SK-N-SH (cell line): Measurements from ENCODE around the gene RAB26. TPM values are rescaled to one million over a fixed set of nuclear protein-coding genes. Genes with fewer than 3 reads are reported as not detected.

Experiments
- CTCF ChIA-PET: fragments of 300-600, 350-600 bp; formaldehyde crosslinking; extraction: SDS; loops from one replicate; lab custom pipeline; 2021; lab: Yijun Ruan, JAX
- POLR2A ChIA-PET: fragments of 350-600 bp; sonication (Branson Sonifier 250); formaldehyde crosslinking; extraction: SDS; loops from one replicate; lab custom pipeline; 2020; ENCODE audit warnings: antibody characterized with exemption, inconsistent platforms; lab: Yijun Ruan, JAX
- DNase-seq: peaks from one replicate; pipeline ENCODE4 v3.0.0; 2012
- H2AFZ ChIP-seq: fragments of 200-600 bp; sonication (generic); 2 replicates; pipeline ENCODE4 v1.8.1; 2016; ENCODE audit warnings: antibody characterized with exemption, mild to moderate bottlenecking, low read depth
- H3F3A ChIP-seq: fragments of 200-600 bp; sonication (generic); replicated peaks from 2 replicates; pipeline ENCODE3; 2016; ENCODE audit warnings: antibody characterized with exemption, mild to moderate bottlenecking; ENCODE audit not compliant: insufficient read depth
- H3K27ac ChIP-seq, 2 experiments: fragments of 200-500 bp in 1 of 2; fragments of 200-600 bp in 1 of 2; sonication (Bioruptor generic) in 1 of 2; sonication (generic), shearing (Covaris generic) in 1 of 2; 2 replicates each; pipeline versions ENCODE4 v1.5.1 to v1.6.1; 2014 to 2016; ENCODE audit warnings: low read depth in 2 of 2, inconsistent platforms in 1 of 2, low read length in 1 of 2, mild to moderate bottlenecking in 1 of 2, mixed read lengths in 1 of 2
- H3K27me3 ChIP-seq: fragments of 200-600 bp; sonication (generic), shearing (Covaris generic); 2 replicates; pipeline ENCODE4 v1.6.1; 2016; ENCODE audit warnings: mixed run types; ENCODE audit not compliant: insufficient read depth
- H3K36me3 ChIP-seq, 2 experiments: fragments of 200-500 bp in 1 of 2; fragments of 200-600 bp in 1 of 2; sonication (Bioruptor generic) in 1 of 2; sonication (generic) in 1 of 2; replicated peaks in 1 of 2; 2 replicates each; pipeline versions ENCODE3 to v1.5.1; 2014 to 2016; ENCODE audit warnings: low read length in 1 of 2, mild to moderate bottlenecking in 1 of 2; ENCODE audit not compliant: insufficient read depth in 2 of 2, control insufficient read depth in 1 of 2
- H3K4me1 ChIP-seq, 2 experiments: fragments of 200-500 bp in 1 of 2; fragments of 200-600 bp in 1 of 2; sonication (Bioruptor generic) in 1 of 2; sonication (generic), shearing (Covaris generic) in 1 of 2; 2 replicates each; pipeline versions ENCODE4 v1.5.1 to v1.6.1; 2014 to 2016; ENCODE audit warnings: low read depth in 1 of 2, low read length in 1 of 2, mixed run types in 1 of 2; ENCODE audit not compliant: insufficient read depth in 2 of 2, control insufficient read depth in 1 of 2
- H3K4me2 ChIP-seq: fragments of 200-600 bp; sonication (generic), shearing (Covaris generic); 2 replicates; pipeline ENCODE4 v1.6.1; 2017; ENCODE audit warnings: mixed run types
- H3K4me3 ChIP-seq, 2 experiments: fragments of 200-500 bp in 1 of 2; fragments of 200-600 bp in 1 of 2; sonication (Bioruptor generic) in 1 of 2; sonication (generic), shearing (Covaris generic) in 1 of 2; 2 replicates each; pipeline versions ENCODE4 v1.5.1 to v1.8.1; 2014 to 2016; ENCODE audit warnings: low read depth in 2 of 2, inconsistent platforms in 1 of 2, low read length in 1 of 2, mild to moderate bottlenecking in 1 of 2, mixed read lengths in 1 of 2, moderate library complexity in 1 of 2
- H3K79me2 ChIP-seq: fragments of 200-600 bp; sonication (generic); 2 replicates; pipeline ENCODE4 v1.8.1; 2017; ENCODE audit warnings: mild to moderate bottlenecking; ENCODE audit not compliant: insufficient read depth
- H3K9ac ChIP-seq: fragments of 200-600 bp; sonication (generic); 2 replicates; pipeline ENCODE4 v1.6.1; 2017; ENCODE audit warnings: mixed run types
- H3K9me2 ChIP-seq: fragments of 200-600 bp; sonication (generic); 2 replicates; pipeline ENCODE4 v1.6.1; 2017; ENCODE audit warnings: mixed run types
- H3K9me3 ChIP-seq: fragments of 200-600 bp; sonication (generic); 2 replicates; pipeline ENCODE4 v1.6.1; 2017; ENCODE audit warnings: mixed run types, mild to moderate bottlenecking, moderate library complexity
- H4K20me1 ChIP-seq: fragments of 200-600 bp; sonication (generic); 2 replicates; pipeline ENCODE4 v1.6.1; 2017; ENCODE audit warnings: mild to moderate bottlenecking, mixed run types; ENCODE audit not compliant: insufficient read depth
- CHD2 ChIP-seq: fragments of 150-350 bp; IDR thresholded peaks from 2 replicates; pipeline ENCODE4 v1.6.1; 2018; ENCODE audit warnings: low read length; ENCODE audit not compliant: partially characterized antibody
- FOSL2 ChIP-seq: IDR thresholded peaks from 2 replicates; pipeline ENCODE4 v1.4.0; 2012; ENCODE audit warnings: low read depth, mild to moderate bottlenecking, moderate library complexity, borderline replicate concordance
- FOXJ3 ChIP-seq: sonication (generic); formaldehyde crosslinking; IDR thresholded peaks from 2 replicates; pipeline ENCODE4 v1.5.1; 2020; ENCODE audit warnings: mild to moderate bottlenecking, missing genetic modification reagents
- FOXM1 ChIP-seq: IDR thresholded peaks from 2 replicates; pipeline ENCODE4 v1.4.0; 2012; ENCODE audit warnings: low read depth, mild to moderate bottlenecking
- JUND ChIP-seq: IDR thresholded peaks from 2 replicates; pipeline ENCODE4 v1.4.0; 2012
- NFIC ChIP-seq: IDR thresholded peaks from 2 replicates; pipeline ENCODE4 v1.4.0; 2012; ENCODE audit warnings: borderline replicate concordance
- POLR2AphosphoS5 ChIP-seq: IDR thresholded peaks from 2 replicates; pipeline ENCODE4 v1.6.1; 2012; ENCODE audit warnings: low read depth, low read length
- RAD21 ChIP-seq: IDR thresholded peaks from 2 replicates; pipeline ENCODE4 v1.6.1; 2012; ENCODE audit warnings: mild to moderate bottlenecking, low read length
- RFX5 ChIP-seq: IDR thresholded peaks from 2 replicates; pipeline ENCODE4 v1.6.1; 2012; ENCODE audit warnings: mild to moderate bottlenecking, improper control_type of control experiment, low read length
- RXRA ChIP-seq: IDR thresholded peaks from 2 replicates; pipeline ENCODE4 v1.4.0; 2012; ENCODE audit warnings: low read depth, mild to moderate bottlenecking, borderline replicate concordance
- SIN3A ChIP-seq: IDR thresholded peaks from 2 replicates; pipeline ENCODE4 v1.6.1; 2012; ENCODE audit warnings: low read depth, mild to moderate bottlenecking, low read length, moderate library complexity, borderline replicate concordance
- TAF1 ChIP-seq: IDR thresholded peaks from 2 replicates; pipeline ENCODE4 v1.6.1; 2012; ENCODE audit warnings: low read depth, mild to moderate bottlenecking, low read length, moderate library complexity, borderline replicate concordance
- TCF12 ChIP-seq: IDR thresholded peaks from 2 replicates; pipeline ENCODE4 v1.4.0; 2012
- WGBS: methylation state at CpG from one replicate; pipeline ENCODE4 v1.1.6; 2017; ENCODE audit warnings: low lambda C conversion rate; 5-methylcytosine and 5-hydroxymethylcytosine counted together
- polyA plus RNA-seq, 3 experiments: library from polyadenylated mRNA; depleted of rRNA; stranded (reverse); fragments of >200 nt; gene quantifications; 2 replicates each; pipeline ENCODE4 v1.2.3, GENCODE V29; 2012
- TF ChIP-seq, protein P1 (sequence below): IDR thresholded peaks from 2 replicates; pipeline ENCODE4; 2012
- TF ChIP-seq, protein P2 (sequence below): IDR thresholded peaks from 2 replicates; pipeline ENCODE4 v1.4.0; 2012; ENCODE audit warnings: low read depth, borderline replicate concordance
- TF ChIP-seq, protein P3 (sequence below): fragments of 200-600 bp; sonication (generic); IDR thresholded peaks from 2 replicates; pipeline ENCODE4 v1.6.1; 2017; ENCODE audit warnings: antibody characterized with exemption, mild to moderate bottlenecking, moderate library complexity
- TF ChIP-seq, protein P4 (sequence below): IDR thresholded peaks from 2 replicates; pipeline ENCODE4 v1.4.0; 2012; ENCODE audit warnings: low read depth
- TF ChIP-seq, protein P5 (sequence below): fragments of 150-350 bp; IDR thresholded peaks from 2 replicates; pipeline ENCODE4 v1.6.1; 2016; ENCODE audit warnings: mild to moderate bottlenecking, low read depth, low read length
- TF ChIP-seq, protein P6 (sequence below): IDR thresholded peaks from 2 replicates; pipeline ENCODE4 v1.4.0; 2012; ENCODE audit warnings: low read depth, borderline replicate concordance

The RAB26 gene
- polyA plus RNA-seq, 1 of the 3 experiments (the other 2 are of a cell fraction): 14.3 TPM

DNA sequence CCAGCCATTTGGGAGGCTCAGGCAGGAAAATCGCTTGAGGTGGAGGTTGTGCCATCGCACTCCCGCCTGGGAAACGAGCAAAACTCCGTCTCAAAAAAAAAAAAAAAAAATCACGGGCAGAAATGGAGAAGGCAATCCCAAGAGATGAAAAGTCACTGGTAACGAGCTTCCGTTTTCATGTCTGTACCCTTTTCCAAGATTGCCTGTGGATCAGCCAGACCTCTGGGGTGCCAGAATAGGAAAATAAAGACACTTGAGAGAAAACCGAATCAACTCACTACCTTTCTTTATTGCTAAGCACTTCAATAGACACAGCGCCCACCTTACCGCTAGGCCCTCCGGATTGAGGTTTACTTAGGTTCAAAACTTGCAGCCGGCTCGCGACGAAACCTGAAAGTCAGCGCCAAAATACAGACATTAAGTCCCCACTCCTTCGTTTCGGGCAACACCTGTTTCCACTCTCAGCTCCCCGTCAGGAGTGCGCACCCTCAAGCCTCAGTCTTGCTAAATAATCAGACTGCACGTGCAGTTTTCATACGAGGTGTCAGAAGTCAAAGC lies 6.2 kb downstream of the RAB26 start:
- peak overlapping the region; percentile 96 to 98 for H3K4me3 ChIP-seq
- H3K27me3 ChIP-seq: no peaks in the 10 kb centered on the region
- peaks cover 85% of the 10 kb centered on the region for H4K20me1 ChIP-seq
- ChIA-PET POLR2A (interaction anchor here (0.5 to 1.8 kb wide), 26 partner anchors 8 to 382 kb away, joined by 3 to 18 read pairs (median 5); partner anchors contain the start of genes CASKIN1, FAHD1, HAGH and MRPS34), CTCF (interaction anchor here (0.6 to 6.9 kb wide), 7 partner anchors 12 to 186 kb away, joined by 3 to 55 read pairs (median 3); partner anchors contain the start of genes ABCA3, NTHL1 and TSC2)
- H3F3A ChIP-seq: peaks cover 37% of the 10 kb centered on the region
- TF ChIP-seq SIN3A (no peak), NFIC (no peak), POLR2AphosphoS5 (no peak), TCF12 (no peak), TAF1 (no peak), FOSL2 (no peak), RAD21 (no peak), FOXJ3 (CRISPR knock-in tag) (no peak), RXRA (no peak), RFX5 (no peak), FOXM1 (no peak), JUND (no peak), CHD2 (no peak)
- TF ChIP-seq, protein P1, sequence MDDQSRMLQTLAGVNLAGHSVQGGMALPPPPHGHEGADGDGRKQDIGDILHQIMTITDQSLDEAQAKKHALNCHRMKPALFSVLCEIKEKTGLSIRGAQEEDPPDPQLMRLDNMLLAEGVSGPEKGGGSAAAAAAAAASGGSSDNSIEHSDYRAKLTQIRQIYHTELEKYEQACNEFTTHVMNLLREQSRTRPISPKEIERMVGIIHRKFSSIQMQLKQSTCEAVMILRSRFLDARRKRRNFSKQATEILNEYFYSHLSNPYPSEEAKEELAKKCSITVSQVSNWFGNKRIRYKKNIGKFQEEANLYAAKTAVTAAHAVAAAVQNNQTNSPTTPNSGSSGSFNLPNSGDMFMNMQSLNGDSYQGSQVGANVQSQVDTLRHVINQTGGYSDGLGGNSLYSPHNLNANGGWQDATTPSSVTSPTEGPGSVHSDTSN: no peak
- TF ChIP-seq, protein P2, sequence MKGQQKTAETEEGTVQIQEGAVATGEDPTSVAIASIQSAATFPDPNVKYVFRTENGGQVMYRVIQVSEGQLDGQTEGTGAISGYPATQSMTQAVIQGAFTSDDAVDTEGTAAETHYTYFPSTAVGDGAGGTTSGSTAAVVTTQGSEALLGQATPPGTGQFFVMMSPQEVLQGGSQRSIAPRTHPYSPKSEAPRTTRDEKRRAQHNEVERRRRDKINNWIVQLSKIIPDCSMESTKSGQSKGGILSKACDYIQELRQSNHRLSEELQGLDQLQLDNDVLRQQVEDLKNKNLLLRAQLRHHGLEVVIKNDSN: no peak
- TF ChIP-seq, protein P3, sequence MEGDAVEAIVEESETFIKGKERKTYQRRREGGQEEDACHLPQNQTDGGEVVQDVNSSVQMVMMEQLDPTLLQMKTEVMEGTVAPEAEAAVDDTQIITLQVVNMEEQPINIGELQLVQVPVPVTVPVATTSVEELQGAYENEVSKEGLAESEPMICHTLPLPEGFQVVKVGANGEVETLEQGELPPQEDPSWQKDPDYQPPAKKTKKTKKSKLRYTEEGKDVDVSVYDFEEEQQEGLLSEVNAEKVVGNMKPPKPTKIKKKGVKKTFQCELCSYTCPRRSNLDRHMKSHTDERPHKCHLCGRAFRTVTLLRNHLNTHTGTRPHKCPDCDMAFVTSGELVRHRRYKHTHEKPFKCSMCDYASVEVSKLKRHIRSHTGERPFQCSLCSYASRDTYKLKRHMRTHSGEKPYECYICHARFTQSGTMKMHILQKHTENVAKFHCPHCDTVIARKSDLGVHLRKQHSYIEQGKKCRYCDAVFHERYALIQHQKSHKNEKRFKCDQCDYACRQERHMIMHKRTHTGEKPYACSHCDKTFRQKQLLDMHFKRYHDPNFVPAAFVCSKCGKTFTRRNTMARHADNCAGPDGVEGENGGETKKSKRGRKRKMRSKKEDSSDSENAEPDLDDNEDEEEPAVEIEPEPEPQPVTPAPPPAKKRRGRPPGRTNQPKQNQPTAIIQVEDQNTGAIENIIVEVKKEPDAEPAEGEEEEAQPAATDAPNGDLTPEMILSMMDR: no peak
- TF ChIP-seq, protein P4, sequence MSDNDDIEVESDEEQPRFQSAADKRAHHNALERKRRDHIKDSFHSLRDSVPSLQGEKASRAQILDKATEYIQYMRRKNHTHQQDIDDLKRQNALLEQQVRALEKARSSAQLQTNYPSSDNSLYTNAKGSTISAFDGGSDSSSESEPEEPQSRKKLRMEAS: no peak
- TF ChIP-seq, protein P5, sequence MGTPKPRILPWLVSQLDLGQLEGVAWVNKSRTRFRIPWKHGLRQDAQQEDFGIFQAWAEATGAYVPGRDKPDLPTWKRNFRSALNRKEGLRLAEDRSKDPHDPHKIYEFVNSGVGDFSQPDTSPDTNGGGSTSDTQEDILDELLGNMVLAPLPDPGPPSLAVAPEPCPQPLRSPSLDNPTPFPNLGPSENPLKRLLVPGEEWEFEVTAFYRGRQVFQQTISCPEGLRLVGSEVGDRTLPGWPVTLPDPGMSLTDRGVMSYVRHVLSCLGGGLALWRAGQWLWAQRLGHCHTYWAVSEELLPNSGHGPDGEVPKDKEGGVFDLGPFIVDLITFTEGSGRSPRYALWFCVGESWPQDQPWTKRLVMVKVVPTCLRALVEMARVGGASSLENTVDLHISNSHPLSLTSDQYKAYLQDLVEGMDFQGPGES: no peak
- TF ChIP-seq, protein P6, sequence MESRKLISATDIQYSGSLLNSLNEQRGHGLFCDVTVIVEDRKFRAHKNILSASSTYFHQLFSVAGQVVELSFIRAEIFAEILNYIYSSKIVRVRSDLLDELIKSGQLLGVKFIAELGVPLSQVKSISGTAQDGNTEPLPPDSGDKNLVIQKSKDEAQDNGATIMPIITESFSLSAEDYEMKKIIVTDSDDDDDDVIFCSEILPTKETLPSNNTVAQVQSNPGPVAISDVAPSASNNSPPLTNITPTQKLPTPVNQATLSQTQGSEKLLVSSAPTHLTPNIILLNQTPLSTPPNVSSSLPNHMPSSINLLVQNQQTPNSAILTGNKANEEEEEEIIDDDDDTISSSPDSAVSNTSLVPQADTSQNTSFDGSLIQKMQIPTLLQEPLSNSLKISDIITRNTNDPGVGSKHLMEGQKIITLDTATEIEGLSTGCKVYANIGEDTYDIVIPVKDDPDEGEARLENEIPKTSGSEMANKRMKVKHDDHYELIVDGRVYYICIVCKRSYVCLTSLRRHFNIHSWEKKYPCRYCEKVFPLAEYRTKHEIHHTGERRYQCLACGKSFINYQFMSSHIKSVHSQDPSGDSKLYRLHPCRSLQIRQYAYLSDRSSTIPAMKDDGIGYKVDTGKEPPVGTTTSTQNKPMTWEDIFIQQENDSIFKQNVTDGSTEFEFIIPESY: no peak
- 0% methylated on average over 23 of the region's 23 CpGs for WGBS
- no peak for DNase-seq
- peaks cover 27 to 34% of the 10 kb centered on the region in 2 experiments for H3K36me3 ChIP-seq
- H3K4me2 ChIP-seq: peak overlapping the region; percentile 96
- H3K9me3 ChIP-seq: no peaks in the 10 kb centered on the region
- peaks cover 43 to 74% of the 10 kb centered on the region in 2 experiments; a peak in 3 of 4 replicates for H3K4me1 ChIP-seq
- no peaks in the 10 kb centered on the region for H3K9me2 ChIP-seq
- peaks cover 93% of the 10 kb centered on the region for H3K79me2 ChIP-seq
- no peak overlapping the region for H2AFZ ChIP-seq
- H3K9ac ChIP-seq: peak overlapping the region; percentile 89
- H3K27ac ChIP-seq: peak overlapping the region; percentile 52 to 89; a peak in 3 of 4 replicates
